ENCODE measurements around the gene TMEM9. TPM values are rescaled to one million over a fixed set of nuclear protein-coding genes. Genes with fewer than 3 reads are reported as not detected.

TMEM9 gene
- total RNA-seq, 4 donors from 2014 or later, result 73.6 to 163 (median 117) TPM

- intact Hi-C loops (cut with DNase I; ENCODE audit: low total_unique reads), result no loop called here
- no peaks in the 10 kb centered on the region for H3K9me3 ChIP-seq
- H3K4me1 ChIP-seq, result no peaks in the 10 kb centered on the region
- H3K27me3 ChIP-seq, result no peaks in the 10 kb centered on the region
- H3K27ac ChIP-seq, result no peak overlapping the region
- TF ChIP-seq, protein P1, sequence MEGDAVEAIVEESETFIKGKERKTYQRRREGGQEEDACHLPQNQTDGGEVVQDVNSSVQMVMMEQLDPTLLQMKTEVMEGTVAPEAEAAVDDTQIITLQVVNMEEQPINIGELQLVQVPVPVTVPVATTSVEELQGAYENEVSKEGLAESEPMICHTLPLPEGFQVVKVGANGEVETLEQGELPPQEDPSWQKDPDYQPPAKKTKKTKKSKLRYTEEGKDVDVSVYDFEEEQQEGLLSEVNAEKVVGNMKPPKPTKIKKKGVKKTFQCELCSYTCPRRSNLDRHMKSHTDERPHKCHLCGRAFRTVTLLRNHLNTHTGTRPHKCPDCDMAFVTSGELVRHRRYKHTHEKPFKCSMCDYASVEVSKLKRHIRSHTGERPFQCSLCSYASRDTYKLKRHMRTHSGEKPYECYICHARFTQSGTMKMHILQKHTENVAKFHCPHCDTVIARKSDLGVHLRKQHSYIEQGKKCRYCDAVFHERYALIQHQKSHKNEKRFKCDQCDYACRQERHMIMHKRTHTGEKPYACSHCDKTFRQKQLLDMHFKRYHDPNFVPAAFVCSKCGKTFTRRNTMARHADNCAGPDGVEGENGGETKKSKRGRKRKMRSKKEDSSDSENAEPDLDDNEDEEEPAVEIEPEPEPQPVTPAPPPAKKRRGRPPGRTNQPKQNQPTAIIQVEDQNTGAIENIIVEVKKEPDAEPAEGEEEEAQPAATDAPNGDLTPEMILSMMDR (IDR thresholded peaks at IDR 0.05), result no peak
- no peak for TF ChIP-seq POLR2A (IDR thresholded peaks at IDR 0.05)
- no peak for DNase-seq
- H3K4me3 ChIP-seq, result no peak overlapping the region
- no peaks in the 10 kb centered on the region for H3K36me3 ChIP-seq
These were observed 21.7 kb upstream of the TMEM9 start for GRCh38 chr1:201175820-201176500.

DNA sequence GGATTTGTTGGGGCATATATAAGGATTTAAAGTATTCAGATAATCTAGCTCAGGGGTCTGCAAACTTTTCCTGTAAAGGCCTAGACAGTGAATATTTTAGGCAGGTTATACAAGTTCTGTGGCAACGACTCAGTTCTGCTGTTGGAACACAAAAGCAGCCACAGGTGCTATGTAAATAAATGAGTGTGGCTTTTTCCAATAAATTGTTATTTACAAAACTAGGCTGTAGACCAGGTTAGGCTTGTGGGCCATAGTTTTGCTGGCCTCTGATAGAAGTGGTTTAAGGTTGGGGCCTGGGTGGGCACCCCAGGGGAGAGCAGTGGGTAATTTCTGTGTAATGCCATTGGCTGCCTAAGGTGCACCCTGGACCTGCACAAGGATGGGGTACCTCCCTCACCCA is 19.5 kb upstream of the TMEM9 start:
- Histone ChIP-seq H3K4me1 (no peaks in the 10 kb centered on the region), H3K9me3 (no peaks in the 10 kb centered on the region), H3K4me3 (no peak overlapping the region), H3K36me3 (no peaks in the 10 kb centered on the region), H3K27ac (no peak overlapping the region), H3K27me3 (no peaks in the 10 kb centered on the region)
- intact Hi-C loops (cut with DNase I; ENCODE audit: low total_unique reads), result no loop called here
- no peak for DNase-seq
- no peak for TF ChIP-seq POLR2A (IDR thresholded peaks at IDR 0.05)
- TF ChIP-seq, protein P1 (IDR thresholded peaks at IDR 0.05), result no peak

DNA sequence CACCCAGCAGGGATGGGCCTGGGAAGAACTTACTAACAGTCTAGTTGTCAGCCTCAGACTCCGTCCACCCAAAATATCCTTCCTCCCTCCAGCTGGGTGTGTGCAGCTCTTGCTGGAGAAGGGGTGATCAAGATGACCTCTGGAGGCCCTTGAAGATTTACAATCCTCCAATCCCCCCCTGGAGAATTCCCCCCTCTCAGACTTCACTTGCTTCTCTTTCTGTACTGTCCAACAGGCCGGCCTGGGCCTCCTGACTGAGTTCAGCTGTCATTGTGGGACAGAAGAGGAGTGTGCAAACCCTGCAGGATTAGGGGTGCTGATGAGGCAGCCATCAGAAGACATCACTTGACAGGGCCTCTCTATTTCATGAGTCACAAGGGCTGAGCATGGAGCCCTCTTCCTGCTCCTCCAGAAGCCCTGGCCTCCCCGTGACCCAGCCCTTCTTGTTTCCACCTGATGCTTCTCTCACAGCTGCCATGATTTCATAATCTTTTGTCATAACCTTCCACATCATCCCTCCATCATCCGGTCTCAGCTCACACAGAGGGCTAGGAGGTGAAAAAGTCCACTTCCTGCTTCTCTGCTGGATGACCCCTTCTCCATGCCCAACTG is 18.8 kb upstream of the TMEM9 start:
- TF ChIP-seq POLR2A (IDR thresholded peaks at IDR 0.05), result no peak
- TF ChIP-seq, protein P1 (IDR thresholded peaks at IDR 0.05), result no peak
- H3K27me3 ChIP-seq, result no peaks in the 10 kb centered on the region
- no peaks in the 10 kb centered on the region for H3K4me1 ChIP-seq
- H3K36me3 ChIP-seq, result no peaks in the 10 kb centered on the region
- no peaks in the 10 kb centered on the region for H3K9me3 ChIP-seq
- no peak for DNase-seq
- H3K27ac ChIP-seq, result no peak overlapping the region
- H3K4me3 ChIP-seq, result no peak overlapping the region
- intact Hi-C loops (cut with DNase I; ENCODE audit: low total_unique reads), result no loop called here

DNA sequence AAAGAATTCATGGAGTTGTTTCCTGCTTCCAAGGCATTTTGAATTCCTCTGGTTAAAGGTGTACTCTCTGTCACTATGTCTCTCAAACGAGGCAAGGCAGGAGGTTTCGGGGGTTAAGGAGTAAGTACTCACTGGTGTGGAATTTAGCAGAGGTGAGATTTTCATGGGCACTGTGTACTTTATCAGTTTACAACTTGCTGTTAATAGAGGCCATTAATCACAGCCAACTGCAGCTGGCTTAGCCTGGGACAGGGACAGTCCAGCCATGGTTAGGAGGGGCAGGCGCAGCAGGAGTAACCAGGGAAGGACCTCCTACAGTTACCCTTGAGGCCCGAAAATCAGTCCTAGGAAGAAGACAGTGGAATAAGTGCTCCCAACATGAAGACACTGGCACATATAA is 18.1 kb upstream of the TMEM9 start:
- H3K4me1 ChIP-seq, result no peaks in the 10 kb centered on the region
- intact Hi-C loops (cut with DNase I; ENCODE audit: low total_unique reads), result no loop called here
- no peak overlapping the region for H3K4me3 ChIP-seq
- no peak for TF ChIP-seq POLR2A (IDR thresholded peaks at IDR 0.05)
- TF ChIP-seq, protein P1 (IDR thresholded peaks at IDR 0.05), result no peak
- H3K27ac ChIP-seq, result no peak overlapping the region
- no peaks in the 10 kb centered on the region for H3K36me3 ChIP-seq
- no peaks in the 10 kb centered on the region for H3K27me3 ChIP-seq
- DNase-seq, result no peak
- no peaks in the 10 kb centered on the region for H3K9me3 ChIP-seq
